Loucy (cell line): ENCODE measurements around the gene STAT3.

Source experiments
- H2AFZ ChIP-seq: fragments of 200-600 bp; sonication (generic); 2 replicates; pipeline ENCODE4 v1.6.0; 2016; ENCODE audit warnings: antibody characterized with exemption, mild to moderate bottlenecking, low read length, moderate library complexity
- H3F3A ChIP-seq: fragments of 200-600 bp; 2 replicates; pipeline ENCODE4 v1.6.0; 2016; ENCODE audit warnings: antibody characterized with exemption, low read depth, mild to moderate bottlenecking
- H3K27me3 ChIP-seq: fragments of 200-600 bp; sonication (generic); 2 replicates; pipeline ENCODE4 v1.6.1; 2014; ENCODE audit warnings: low read length, mild to moderate bottlenecking; ENCODE audit not compliant: insufficient read depth, poor library complexity, severe bottlenecking
- H3K36me3 ChIP-seq: fragments of 200-600 bp; sonication (generic); 2 replicates; pipeline ENCODE4 v1.6.1; 2016; ENCODE audit warnings: low read length; ENCODE audit not compliant: insufficient read depth
- H3K4me1 ChIP-seq: fragments of 200-600 bp; sonication (generic); 2 replicates; pipeline ENCODE4 v1.5.1; 2014; ENCODE audit warnings: low read length, mild to moderate bottlenecking; ENCODE audit not compliant: insufficient read depth, poor library complexity, severe bottlenecking
- H3K4me2 ChIP-seq: fragments of 200-600 bp; sonication (generic); 2 replicates; pipeline ENCODE4 v1.6.0; 2014; ENCODE audit warnings: antibody characterized with exemption, low read length, low read depth, mild to moderate bottlenecking; ENCODE audit not compliant: poor library complexity, severe bottlenecking
- H3K4me3 ChIP-seq: fragments of 200-600 bp; sonication (generic); 2 replicates; pipeline ENCODE4 v1.5.1; 2014; ENCODE audit warnings: low read length, mild to moderate bottlenecking, mixed read lengths; ENCODE audit not compliant: poor library complexity, severe bottlenecking
- H3K79me2 ChIP-seq: fragments of 200-600 bp; sonication (generic); 2 replicates; pipeline ENCODE4 v1.6.1; 2014; ENCODE audit warnings: low read length; ENCODE audit not compliant: insufficient read depth
- H3K9ac ChIP-seq: fragments of 200-600 bp; sonication (generic); 2 replicates; pipeline ENCODE4 v1.6.0; 2014; ENCODE audit warnings: mild to moderate bottlenecking, low read depth, low read length, moderate library complexity; ENCODE audit not compliant: poor library complexity, severe bottlenecking
- H3K9me2 ChIP-seq: fragments of 200-600 bp; sonication (generic); replicated peaks from 2 replicates; pipeline ENCODE4 v1.6.1; 2016; ENCODE audit warnings: low read depth, low read length, mixed read lengths
- H3K9me3 ChIP-seq: fragments of 200-600 bp; sonication (generic); 2 replicates; pipeline ENCODE4 v1.6.1; 2014; ENCODE audit warnings: mild to moderate bottlenecking, antibody characterized with exemption, low read length, low read depth; ENCODE audit not compliant: insufficient read depth
- H4K20me1 ChIP-seq: fragments of 200-600 bp; sonication (generic); 2 replicates; pipeline ENCODE4 v1.6.0; 2014; ENCODE audit warnings: antibody characterized with exemption, low read length, mild to moderate bottlenecking; ENCODE audit not compliant: insufficient read depth, poor library complexity, severe bottlenecking
- EZH2phosphoT487 ChIP-seq: fragments of 200-600 bp; IDR thresholded peaks from 2 replicates; pipeline ENCODE4 v1.6.1; 2018; ENCODE audit warnings: antibody characterized with exemption, mild to moderate bottlenecking, moderate library complexity, borderline replicate concordance
- TF ChIP-seq, protein P1 (sequence below): fragments of 200-600 bp; sonication (generic); conservative IDR thresholded peaks from 2 replicates; pipeline ENCODE4 v1.5.1; 2014; ENCODE audit warnings: mild to moderate bottlenecking, antibody characterized with exemption, low read length

Gene STAT3

DNA sequence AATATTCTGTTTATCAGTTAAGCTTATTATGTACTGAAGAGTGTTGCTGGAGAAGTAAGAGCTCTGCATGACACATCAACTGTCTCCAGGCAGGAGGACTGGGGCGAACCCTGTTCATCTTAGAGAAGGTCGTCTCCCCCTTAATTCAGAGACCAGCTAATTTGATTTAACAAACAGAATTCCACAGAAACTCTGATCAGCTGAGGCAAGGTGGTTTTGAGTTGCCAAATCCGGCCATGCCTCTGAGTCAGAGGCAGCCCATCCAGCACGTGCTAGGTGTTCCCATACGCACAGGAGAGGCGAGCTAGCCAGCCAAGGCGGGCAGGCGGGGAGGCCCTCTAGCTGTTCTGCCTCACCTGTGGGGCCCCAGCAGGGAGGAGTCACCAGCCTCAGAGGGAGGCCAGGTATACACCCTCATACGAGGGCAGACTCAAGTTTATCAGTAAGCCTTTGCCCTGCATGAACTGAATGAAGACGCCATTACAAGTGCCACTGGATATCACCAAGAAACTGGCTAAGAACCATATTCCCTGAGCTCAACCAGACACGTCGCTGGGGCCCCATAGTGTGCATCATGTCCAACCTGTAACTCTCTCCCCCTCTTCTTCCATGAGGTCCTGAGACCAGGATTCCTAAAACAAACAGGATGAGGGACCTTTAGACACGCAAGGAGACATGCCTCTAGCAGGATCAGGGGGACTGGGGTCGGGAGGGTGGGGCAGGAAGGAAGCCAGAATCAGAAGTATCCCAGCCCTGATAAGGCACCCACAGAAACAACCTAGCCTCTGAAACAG lies 74.3 kb downstream of the STAT3 start:
- no peaks in the 10 kb centered on the region for H4K20me1 ChIP-seq
- peak overlapping the region; percentile 73 for H3K4me3 ChIP-seq
- H3K9me3 ChIP-seq, result no peaks in the 10 kb centered on the region

DNA sequence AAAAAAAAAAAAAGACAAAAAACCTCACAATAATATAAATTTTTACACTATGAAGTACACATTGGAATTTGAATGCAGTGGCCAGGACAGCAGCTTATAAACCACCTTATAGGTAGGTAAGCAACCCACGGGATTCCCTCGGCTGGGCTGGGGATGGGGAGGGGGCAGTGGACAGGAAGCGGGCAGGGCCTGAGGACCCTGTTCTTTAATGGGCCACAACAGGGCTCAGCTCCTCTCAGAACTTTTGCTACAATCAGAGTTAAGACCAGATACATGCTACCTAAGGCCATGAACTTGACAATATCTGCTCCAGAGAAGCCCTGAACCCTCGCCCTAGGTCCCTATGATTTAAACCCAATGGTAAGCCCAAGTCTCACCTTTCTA lies 74.9 kb downstream of the STAT3 start:
- no peaks in the 10 kb centered on the region for H3K27me3 ChIP-seq
- H4K20me1 ChIP-seq, result no peaks in the 10 kb centered on the region
- H3K79me2 ChIP-seq, result peaks cover 47% of the 10 kb centered on the region
- peak overlapping the region; percentile 97 for H3K4me2 ChIP-seq
- TF ChIP-seq, protein P1, sequence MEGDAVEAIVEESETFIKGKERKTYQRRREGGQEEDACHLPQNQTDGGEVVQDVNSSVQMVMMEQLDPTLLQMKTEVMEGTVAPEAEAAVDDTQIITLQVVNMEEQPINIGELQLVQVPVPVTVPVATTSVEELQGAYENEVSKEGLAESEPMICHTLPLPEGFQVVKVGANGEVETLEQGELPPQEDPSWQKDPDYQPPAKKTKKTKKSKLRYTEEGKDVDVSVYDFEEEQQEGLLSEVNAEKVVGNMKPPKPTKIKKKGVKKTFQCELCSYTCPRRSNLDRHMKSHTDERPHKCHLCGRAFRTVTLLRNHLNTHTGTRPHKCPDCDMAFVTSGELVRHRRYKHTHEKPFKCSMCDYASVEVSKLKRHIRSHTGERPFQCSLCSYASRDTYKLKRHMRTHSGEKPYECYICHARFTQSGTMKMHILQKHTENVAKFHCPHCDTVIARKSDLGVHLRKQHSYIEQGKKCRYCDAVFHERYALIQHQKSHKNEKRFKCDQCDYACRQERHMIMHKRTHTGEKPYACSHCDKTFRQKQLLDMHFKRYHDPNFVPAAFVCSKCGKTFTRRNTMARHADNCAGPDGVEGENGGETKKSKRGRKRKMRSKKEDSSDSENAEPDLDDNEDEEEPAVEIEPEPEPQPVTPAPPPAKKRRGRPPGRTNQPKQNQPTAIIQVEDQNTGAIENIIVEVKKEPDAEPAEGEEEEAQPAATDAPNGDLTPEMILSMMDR, result no peak
- TF ChIP-seq EZH2phosphoT487, result no peak
- H3K4me3 ChIP-seq, result peak overlapping the region; percentile 73
- H3K4me1 ChIP-seq, result peaks cover 85% of the 10 kb centered on the region
- no peaks in the 10 kb centered on the region for H3K9me2 ChIP-seq
- no peak overlapping the region for H2AFZ ChIP-seq
- no peaks in the 10 kb centered on the region for H3K9me3 ChIP-seq
- peak overlapping the region; percentile 95 for H3K9ac ChIP-seq
- peaks cover 46% of the 10 kb centered on the region for H3K36me3 ChIP-seq
- peaks cover 37% of the 10 kb centered on the region for H3F3A ChIP-seq

More for the DNA sequence above, 74.3 kb downstream of the STAT3 start:
- Histone ChIP-seq H3K27me3 (no peaks in the 10 kb centered on the region), H3K9ac (peak overlapping the region; percentile 95), H3K79me2 (peaks cover 50% of the 10 kb centered on the region), H3K4me1 (peaks cover 90% of the 10 kb centered on the region), H3K9me2 (no peaks in the 10 kb centered on the region), H3F3A (peaks cover 43% of the 10 kb centered on the region), H2AFZ (no peak overlapping the region), H3K4me2 (peak overlapping the region; percentile 97), H3K36me3 (peaks cover 40% of the 10 kb centered on the region)
- TF ChIP-seq EZH2phosphoT487, result no peak
- TF ChIP-seq, protein P1, result no peak

DNA sequence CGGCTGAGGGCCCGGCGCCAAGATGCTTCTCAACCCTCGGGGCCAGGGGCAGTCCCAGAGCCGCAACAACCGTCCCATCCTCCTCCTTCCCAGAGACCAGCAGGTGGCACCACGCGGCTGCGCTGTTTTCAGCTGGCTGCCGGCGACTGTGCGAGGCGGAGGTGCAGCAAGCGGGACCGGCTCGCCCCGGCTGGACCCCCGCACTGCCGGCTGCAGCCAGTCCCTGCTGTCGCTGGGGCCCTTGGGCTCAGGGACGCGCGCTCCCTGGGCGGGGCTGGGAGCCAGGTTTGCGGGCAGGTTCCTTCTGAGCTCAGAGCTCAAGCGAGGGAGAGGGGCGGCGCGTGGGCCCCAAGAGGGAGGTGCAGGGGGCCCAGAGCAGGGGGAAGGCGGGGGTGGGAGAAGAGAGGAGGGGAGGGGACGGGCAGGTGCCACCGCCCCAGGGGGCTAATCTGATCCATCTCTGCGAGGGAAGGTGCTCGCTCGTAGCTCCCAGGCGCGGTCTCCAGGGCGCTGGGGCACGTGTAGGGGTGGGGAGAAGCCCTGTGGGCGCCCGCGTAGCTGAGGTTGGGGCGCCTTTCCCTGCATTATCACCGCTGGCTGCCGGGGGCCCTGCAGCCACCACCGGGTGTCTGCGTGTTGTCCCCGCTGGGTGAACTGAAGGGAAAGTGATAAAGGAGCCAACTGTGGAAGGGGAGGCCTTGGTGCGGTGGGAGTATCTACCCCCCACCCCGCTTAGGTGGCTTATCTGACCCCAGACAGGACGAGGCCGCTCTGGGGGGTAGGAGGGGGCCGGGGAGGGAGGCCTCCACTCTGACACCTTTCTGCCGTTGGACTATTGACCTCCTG lies 75.7 kb downstream of the STAT3 start:
- H3K4me2 ChIP-seq, result peak overlapping the region; percentile 97
- H3F3A ChIP-seq, result peaks cover 35% of the 10 kb centered on the region
- TF ChIP-seq, protein P1, result peak; percentile 65
- no peak for TF ChIP-seq EZH2phosphoT487
- H2AFZ ChIP-seq, result no peak overlapping the region
- no peaks in the 10 kb centered on the region for H4K20me1 ChIP-seq
- H3K9me3 ChIP-seq, result no peaks in the 10 kb centered on the region
- H3K9ac ChIP-seq, result peak overlapping the region; percentile 95
- no peaks in the 10 kb centered on the region for H3K27me3 ChIP-seq
- H3K9me2 ChIP-seq, result no peaks in the 10 kb centered on the region
- H3K36me3 ChIP-seq, result peaks cover 55% of the 10 kb centered on the region
- peaks cover 76% of the 10 kb centered on the region for H3K4me1 ChIP-seq
- peaks cover 47% of the 10 kb centered on the region for H3K79me2 ChIP-seq
- H3K4me3 ChIP-seq, result peak overlapping the region; percentile 73
